Inflammatory macrophage treated with lipopolysaccharide for 1 hour (primary cell): Measurements from ENCODE around the gene CMTM4.
A peak's percentile ranks its signal among the peaks of the same experiment; 100 is the strongest.
"Not testable (repeated sequence)": the region's sequence is repeated elsewhere in the genome, so short reads cannot be mapped to it uniquely, and the experiment has no call there.

Experiments
- DNase-seq, 2 donors: peaks; one replicate each; pipeline ENCODE4 v3.0.0-alpha.2; 2020 to 2022

Gene CMTM4

DNA sequence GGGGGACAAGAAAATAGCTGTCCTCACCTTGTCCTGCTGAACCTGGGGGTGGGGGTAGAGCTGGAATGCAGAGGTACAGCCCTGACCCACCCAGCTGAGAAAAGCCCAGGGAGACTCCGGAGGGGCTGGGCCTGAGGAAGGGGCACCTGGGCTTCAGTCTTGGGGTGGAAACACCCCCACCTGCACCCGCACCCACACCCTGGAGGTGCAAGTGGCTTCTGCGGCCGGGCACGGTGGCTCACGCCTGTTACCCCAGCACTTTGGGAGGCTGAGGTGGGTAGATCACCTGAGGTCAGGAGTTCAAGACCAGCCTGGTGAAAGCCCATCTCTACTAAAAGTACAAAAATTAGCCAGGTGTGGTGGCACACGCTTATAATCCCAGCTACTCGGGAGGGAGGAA is 84.6 kb downstream of the CMTM4 start:
- DNase-seq: not testable (repeated sequence)

DNA sequence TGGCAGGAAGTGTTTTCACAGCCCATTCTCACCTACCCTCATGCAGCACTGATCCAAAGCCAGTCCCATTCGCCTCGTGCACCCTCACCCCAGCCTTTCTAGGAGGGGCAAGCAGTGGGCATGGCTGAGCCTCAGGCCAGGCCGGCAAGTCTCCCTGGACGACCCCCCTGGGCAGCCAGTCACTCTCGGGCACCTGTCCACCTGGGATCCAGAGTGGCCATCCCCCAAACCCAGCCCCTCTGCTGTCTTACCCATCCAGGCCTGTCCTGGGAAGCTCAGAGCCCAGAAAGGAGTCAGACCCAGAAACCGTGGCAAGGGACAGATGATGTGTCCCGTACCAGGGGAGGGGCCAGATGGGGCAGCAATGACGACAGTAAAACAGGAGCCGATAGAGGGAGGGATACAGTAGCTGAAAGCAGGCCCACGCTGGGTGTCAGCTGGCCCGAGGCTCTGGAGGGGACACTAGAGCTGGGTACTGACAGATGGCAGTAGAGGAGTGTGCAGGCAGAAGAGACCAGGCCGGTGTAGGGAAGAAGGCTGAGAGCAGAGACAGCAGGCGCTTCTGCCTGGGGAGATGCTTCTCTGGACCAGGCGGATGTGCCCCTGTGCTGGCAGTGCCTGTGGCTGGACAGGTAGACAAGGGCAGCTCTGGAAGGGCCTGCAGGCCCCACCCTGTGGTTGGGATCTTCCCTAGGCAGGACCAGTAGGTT is 86.3 kb downstream of the CMTM4 start:
- DNase-seq: no peak

DNA sequence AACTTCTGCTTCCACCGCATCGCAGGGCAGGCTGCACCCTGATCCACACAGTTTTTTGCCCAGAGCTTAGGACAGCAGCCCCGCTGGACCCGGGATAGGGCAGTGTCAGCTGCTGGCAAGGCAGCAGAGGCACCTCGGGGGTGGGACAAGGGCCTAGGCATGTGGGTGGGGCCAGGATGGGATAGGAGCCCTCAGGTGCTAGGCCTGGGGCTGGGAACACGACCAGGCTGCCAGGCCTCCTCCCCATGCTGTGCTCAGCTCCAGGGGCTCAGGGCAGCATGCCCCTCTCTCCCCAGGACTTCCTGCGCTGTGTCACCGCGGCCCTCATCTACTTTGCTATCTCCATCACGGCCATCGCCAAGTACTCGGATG is 87.4 kb downstream of the CMTM4 start:
- DNase-seq: no peak

DNA sequence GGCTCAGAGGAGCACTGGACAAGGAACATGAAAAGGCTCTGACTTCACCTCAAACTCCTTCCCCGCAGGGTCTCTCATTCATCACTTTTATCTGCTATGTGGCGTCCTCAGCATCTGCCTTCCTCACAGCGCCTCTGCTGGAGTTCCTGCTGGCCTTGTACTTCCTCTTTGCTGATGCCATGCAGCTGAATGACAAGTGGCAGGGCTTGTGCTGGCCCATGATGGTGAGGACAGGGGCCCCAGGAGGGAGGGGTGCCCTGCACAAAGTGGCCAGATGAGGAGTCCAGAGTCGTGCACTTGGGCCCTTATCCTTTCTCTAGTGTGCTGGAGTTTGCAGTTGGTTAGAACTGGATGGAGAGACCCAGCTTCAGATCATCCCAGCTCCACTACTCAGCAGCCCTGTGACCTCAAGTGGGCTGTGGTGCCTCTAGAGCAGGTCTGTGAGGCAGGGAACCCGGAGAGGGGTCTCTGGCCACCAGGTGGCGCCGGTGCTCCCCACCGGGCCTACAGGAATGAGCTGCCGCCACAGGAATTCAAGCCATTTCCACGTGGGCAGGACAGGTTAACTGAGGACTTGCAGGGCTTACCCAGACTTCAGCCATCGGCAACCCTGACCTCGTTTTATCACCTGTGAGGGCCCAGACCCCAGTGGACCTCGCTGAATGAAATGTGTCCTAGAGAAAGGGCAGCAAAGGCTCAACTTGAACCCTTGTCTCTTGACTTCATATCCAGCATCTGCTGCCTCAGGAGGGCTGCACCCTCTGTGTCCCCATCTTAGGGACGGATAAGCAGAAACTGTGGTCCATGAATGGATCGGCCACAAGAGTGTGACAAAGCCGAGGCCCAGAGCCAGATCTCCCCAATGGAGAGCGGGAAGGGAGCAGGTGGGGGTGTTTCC is 88.1 kb downstream of the CMTM4 start:
- peak; percentile 32 to 63 for DNase-seq

DNA sequence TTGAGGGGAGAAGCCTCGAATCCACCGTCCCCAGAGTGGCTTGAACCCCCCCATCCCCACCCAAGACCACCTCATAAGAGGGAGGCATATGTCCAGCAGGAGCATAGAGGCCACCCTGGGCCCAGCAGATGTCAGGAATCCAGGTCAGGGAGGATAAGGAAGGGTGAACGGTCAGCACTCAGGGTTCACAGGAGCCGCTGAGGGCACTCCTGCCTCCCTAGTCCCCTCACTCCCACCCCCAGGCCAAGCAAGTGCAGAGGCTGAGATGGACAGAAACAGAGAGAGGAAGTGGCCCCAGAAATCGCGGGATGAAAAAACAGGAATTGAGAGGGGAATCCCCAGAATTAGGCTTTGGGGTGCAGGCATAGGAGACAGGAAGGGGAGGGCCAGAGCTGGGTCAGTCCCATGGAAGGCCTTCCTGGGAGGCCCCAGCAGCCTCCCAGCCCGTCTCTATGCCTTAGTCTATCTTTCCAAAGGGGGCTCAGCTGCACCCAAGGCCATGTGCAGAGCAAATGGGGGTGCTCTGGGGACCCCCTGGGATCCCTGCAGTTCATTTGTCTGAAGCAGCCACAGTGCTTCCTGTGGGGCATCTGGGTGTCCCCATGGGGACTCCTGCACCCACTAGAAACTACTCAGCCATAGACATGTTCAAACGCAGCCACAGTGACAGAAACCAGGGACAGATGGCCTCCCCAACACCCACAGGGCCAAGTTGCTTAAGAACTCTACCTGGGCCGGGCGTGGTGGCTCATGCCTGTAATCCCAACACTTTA is 90.4 kb downstream of the CMTM4 start:
- peak; percentile 85 to 87 for DNase-seq

DNA sequence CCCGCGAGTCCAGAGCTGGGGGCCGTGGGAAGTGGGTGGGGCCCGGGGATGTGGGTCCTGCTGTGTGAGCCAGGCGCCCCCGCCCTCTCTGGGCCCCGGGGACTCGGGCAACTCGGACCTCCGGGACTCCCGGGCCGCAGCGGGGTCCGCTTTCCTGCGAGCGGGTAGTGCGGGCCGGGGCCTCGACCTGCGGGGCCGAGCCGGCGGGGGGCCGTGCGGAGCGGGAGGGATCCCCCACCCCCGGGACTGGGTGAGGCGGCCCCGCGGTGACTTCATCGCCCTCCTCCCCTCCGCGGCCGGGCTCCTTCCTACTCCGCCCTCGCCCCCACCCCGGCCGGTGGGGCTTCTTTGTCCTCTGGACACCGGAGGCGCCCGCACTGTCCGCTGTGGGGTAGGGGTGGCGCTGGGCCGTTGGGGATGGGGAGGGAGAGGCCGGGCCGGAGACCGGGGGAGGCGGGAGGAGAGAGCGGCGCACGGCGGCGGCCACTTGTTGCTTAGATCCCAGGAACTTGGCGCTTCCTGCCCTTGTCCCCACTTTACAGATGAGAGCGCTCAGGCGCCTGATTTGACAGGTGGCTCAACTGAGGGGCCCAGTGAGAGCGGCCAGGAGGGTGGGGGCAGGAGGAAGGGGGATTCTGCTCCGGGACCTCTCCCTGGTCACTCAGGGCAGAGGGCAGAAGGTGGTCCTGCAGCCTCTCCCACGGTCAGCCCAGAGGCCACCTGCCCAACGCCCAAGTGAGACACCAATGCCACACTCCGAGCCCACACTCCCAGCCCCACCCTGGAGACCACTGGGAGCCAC is 91.2 kb downstream of the CMTM4 start:
- peak; percentile 59 to 69 for DNase-seq

DNA sequence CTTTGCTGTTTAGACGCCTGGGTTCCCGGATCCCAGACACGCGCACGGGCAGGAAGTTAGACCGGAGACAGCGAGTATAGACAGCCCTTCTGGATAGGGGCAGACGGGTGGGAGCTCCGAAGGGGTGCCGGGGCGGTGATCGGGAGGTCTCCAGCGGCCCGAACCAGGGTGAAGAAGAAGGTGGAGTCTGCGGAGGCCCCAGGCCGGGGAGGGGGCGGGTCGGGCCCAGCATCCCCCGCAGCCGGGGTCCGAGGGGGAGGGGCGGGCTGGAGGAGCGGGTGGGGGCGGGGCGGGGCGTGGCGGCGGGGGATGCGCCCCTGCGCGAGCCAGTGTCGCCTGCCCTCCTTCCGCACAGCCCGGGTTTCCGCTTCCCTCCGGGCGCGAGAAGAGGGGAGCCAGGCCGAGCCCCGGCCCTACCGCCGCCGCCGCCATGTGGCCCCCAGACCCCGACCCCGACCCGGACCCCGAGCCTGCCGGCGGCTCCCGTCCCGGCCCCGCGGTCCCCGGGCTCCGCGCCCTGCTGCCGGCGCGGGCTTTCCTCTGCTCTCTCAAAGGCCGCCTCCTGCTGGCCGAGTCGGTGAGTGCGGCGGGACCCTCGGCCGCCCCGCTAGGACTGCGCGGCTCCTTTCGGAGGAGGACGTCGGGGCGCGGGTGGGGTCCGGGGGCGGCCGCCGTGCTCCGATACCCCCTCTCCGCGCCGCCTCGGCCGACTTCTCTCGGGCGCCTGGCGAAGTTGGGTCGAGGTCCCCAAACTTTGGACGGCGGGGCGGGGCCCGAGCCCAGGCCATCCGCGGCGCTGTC is 92.0 kb downstream of the CMTM4 start, which contains the start of gene CMTM3:
CMTM3 (plus strand) TSS at position 329 of the 801 bp plus-strand sequence; CDS start at position 431, 102 bp downstream.
- peak; percentile 31 to 68 for DNase-seq

DNA sequence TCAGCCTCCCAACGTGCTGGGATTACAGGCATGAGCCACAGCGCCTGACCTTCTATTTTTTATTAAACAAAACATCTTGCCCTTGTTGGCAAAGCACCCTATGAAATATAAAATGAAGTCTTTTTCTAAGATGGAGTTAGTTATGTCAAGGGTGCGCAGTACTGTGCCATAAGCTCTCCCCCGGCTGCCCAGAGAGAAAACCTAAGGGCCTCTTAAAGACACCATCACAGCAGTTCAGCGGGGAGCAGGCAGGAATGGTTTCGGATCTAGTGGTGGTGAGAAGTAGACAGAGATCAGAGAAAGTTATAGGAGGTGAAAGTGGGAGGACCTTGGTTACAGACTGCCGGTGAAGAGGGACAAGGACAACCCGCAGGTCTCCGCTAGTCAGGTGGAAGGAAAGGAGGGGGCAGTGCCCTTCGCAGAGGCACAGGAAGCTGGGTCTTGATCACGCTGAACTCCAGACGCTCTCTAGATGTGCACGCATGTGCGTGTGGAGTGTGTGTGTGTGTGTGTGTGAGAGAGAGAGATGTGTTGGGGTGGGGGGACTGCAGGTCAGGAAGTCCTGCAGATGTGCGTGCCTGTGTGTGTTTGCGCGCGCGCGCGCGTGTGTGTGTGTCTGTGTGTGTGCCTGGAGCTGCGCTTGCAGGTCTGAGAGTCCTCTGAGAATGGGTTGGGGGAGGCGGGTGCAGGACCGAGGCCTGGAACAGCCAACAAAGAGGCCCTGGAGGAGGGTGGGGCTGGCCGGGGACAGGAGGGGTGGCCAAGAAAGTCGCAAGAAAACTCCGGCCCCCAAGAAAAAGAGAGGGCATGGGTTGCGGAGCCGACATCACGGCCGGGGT is 92.8 kb downstream of the CMTM4 start:
- DNase-seq: no peak

DNA sequence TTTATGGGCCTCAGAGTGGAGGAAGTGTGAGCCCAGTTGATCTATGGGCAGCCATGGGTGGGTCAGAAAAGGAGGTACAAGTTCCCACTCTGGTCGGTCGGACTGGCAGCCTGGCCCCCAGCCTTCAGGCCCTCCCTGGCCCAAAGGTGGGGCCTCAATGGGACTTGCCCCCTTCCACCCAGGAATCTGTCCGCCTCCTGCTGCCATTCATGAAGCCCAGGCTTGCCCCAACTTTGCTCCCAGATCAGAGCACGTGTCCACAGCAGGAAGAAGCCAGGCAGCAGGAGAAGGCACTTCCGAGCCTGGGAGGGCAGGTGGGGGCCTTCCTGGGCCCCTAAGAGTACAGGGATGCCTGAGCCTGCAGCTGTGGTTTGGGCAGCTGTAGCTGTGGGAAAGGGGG is 95.1 kb downstream of the CMTM4 start:
- DNase-seq: no peak

DNA sequence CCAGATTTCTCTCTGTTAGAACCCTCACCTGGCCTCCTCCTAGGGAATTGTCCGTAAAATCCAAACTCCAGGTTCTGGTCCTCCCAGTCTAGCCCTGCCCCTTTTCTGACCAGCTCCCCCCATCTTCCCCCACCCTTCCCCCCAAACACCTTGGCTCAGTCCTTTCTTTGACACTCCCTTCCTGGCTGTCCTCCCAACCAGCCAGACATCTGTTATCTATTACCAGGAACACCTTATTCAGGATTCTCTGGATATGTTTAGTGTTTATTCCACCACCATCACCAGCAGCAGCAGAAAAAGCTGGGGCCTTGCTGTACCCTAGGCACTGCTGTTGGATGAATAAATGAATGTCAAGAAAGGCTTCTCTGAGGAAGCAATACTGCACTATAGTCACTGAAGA is 96.1 kb downstream of the CMTM4 start:
- no peak for DNase-seq

DNA sequence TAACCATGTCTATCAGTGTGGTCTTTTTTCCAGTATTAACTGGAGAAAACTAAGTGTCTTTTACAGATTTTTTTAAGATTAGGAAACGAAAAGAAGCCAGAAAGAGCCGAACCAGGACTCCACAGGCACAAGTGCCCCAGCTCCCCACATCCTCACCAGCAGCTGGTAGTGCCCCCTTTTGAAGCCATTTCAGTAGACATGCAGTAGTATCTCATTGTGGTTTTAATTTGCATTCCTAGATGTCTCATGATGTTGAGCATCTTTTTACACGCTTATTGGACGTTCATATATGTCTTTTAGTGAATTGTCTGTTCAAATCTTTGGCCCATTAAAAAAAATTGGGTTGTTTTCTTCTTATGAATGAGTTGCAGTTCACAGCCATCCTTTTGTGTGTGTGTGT is 96.8 kb downstream of the CMTM4 start:
- DNase-seq: no peak

DNA sequence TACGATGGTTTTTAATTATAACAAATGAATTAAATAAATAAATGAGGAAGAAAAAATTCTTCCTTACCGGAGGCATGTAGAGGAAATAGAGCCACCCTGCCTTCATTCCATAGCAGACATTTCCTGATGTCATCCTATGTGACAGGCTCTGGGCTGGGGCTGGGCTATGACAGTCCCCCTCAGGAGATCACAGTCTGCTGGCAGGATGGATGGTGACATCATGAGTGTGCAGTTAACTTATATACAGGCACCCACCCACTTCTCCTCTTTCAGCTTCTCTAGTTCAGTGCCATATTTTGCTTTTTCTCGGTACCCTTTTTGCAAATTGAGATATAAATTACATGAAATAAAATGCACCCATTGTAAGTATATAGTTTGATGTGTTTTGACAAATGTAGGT is 98.4 kb downstream of the CMTM4 start:
- DNase-seq: peak; percentile 31 to 53

DNA sequence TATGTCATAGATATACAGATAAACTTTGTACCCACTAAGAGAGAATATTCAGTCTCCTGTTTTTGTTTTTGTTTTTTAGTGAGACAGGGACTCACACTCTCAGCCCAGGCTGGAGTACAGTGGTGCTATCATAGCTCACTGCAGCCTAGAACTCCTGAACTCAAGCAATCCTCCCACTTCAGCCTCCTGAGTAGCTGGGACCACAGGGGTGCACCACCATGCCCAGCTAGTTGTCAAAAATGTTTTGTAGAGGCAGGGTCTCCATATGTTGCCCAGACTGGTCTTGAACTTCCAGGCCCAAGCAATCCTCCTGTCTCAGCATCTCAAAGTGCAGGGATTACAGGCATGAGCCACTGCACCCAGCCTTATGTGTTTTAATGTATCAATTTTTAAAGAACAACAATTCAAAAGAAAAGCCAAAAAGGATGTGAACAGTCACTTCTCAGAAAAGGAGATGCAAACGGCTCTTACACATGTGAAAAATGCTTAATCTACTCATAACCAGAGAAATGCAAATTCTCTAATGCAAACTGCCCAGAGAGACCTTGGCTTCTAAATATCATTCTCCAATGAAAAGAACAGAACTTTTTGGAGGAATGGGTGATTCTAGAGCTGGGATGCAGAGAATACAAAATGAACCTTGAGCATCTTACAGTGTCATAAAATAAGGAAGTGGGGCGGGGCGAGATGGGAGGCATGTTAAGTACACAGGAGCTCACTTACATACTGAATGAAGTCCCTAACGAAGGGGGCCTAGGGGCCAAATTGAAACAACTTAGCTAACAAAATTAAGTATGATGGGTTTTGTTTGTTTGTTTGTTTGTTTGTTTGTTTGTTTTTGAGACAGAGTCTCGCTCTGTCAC is 99.3 kb downstream of the CMTM4 start:
- peak in 1 of 2 donors; percentile 19 for DNase-seq

DNA sequence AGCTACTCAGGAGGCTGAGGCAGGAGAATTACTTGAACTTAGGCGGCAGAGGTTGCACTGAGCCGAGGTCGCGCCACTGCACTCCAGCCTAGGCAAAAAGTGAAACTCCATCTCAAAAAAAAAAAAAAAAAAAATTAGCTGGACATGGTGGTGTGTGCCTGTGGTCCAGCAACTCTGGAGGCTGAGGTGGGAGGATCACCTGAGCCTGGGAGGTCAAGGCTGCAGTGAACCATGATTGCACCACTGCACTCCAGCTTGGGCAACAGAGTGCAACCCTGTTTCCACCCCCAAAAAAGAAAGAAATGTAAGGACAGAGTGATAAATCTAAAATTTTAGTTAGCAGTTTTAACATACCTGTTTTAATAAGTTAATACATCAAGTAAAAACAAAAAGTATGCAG is 100.0 kb downstream of the CMTM4 start:
- not testable (repeated sequence) for DNase-seq

DNA sequence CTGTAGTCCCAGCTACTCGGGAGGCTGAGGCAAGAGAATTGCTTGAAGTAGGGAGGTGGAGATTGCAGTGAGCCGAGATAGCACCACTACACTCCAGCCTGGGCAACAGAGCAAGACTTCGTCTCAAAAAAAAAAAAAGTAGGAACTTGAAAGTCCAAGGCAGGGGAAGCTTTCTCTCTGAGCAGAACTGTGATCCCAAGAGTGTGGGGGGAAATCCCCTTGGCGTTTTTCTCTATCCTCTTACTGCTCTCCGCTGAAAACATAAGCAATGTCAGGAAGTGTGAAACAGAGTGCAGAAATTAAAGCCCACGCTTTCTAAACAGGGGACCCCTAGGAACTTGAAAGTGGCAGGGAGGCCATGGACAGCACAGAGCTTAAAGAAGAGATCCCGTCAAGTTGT is 101.8 kb downstream of the CMTM4 start:
- peak; percentile 81 to 83 for DNase-seq

DNA sequence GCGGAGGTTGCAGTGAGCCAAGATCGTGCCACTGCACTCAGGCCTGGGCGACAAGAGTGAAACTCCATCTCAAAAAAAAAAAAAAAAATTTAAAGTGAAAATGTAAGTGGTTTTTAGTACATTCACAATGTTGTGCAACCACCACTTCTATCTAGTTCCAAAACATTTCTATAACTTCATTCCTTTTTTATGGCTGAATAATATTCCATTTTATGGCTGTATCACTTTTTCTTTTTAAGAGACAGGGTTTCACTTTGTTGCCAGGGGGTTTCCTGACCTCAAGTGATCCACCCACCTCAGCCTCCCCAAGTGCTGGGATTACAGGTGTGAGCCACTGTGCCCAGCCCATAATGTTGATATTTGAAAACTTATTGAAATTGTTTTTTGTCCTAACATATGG is 103.7 kb downstream of the CMTM4 start:
- DNase-seq: no peak

DNA sequence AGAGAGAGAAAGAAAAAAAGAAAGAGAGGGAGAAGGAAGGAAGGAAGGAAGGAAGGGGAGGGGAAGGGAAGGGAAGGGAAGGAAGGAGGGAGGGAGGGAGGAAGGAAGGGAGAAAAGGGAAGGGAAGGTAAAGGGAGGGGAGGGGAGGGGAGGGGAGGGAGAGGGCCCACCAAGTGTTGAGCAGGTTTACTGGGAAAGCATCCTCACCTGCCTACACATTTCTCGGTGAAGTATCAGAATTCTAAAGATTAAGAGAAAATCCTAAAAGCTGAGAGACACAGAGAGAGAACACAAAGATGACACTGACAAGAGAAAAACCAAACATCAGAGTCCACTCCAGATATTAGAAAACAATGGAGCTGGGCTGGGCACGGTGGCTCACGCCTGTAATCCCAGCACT is 104.3 kb downstream of the CMTM4 start:
- DNase-seq: no peak

DNA sequence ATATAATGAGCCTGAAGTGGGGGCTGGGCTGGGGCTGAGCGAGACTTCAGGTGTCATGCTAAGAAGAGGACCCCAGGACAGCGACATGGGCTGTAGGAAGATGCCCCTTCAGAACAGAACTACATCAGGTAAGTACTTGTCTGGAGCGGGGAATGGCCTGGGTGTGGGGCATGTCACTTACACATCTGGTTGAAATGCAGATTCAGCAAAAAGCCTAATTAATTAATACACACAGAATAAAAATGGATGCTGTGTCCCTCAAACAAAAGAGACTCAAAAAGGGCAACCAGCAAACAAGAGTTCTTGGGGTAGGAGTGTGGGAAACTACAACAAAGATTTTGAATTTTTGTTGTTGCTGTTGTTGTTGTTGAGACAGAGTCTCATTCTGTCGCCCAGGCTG is 105.5 kb downstream of the CMTM4 start:
- DNase-seq: no peak

DNA sequence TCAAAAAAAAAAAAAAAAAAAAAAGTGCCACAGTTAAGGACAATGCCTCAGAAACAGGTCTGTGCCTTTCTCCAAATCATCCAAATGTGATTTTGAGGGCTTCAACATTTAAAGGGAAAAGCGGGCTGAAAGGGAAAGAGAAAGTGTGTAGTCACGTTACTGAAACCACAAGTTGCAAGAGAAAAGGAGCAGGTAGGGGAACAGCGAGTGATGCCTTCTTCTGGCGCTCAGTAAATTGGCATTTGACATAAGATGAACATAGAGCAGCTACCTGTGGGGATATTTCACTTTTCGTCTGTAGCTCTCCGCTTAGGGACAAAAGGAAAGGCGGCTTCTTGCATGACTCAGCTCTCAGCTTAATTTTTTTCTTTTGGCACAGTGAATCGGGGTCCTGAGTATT is 106.2 kb downstream of the CMTM4 start:
- DNase-seq: peak in 1 of 2 donors; percentile 30
